ENCODE data around the gene PDS5A. TPM values are rescaled to one million over a fixed set of nuclear protein-coding genes. Genes with fewer than 3 reads are reported as not detected.
A peak's percentile ranks its signal among the peaks of the same experiment; 100 is the strongest.
"Not testable (repeated sequence)": the region's sequence is repeated elsewhere in the genome, so short reads cannot be mapped to it uniquely, and the experiment has no call there.

Gene PDS5A, protein sequence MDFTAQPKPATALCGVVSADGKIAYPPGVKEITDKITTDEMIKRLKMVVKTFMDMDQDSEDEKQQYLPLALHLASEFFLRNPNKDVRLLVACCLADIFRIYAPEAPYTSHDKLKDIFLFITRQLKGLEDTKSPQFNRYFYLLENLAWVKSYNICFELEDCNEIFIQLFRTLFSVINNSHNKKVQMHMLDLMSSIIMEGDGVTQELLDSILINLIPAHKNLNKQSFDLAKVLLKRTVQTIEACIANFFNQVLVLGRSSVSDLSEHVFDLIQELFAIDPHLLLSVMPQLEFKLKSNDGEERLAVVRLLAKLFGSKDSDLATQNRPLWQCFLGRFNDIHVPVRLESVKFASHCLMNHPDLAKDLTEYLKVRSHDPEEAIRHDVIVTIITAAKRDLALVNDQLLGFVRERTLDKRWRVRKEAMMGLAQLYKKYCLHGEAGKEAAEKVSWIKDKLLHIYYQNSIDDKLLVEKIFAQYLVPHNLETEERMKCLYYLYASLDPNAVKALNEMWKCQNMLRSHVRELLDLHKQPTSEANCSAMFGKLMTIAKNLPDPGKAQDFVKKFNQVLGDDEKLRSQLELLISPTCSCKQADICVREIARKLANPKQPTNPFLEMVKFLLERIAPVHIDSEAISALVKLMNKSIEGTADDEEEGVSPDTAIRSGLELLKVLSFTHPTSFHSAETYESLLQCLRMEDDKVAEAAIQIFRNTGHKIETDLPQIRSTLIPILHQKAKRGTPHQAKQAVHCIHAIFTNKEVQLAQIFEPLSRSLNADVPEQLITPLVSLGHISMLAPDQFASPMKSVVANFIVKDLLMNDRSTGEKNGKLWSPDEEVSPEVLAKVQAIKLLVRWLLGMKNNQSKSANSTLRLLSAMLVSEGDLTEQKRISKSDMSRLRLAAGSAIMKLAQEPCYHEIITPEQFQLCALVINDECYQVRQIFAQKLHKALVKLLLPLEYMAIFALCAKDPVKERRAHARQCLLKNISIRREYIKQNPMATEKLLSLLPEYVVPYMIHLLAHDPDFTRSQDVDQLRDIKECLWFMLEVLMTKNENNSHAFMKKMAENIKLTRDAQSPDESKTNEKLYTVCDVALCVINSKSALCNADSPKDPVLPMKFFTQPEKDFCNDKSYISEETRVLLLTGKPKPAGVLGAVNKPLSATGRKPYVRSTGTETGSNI (N-terminal part only)
- total RNA-seq: 10 to 100 TPM; 96.9 to 97.6 TPM
- polyA plus RNA-seq: 10 to 100 TPM; 27.4 to 56.6 TPM

GRCh38 chr4:39977489-39978377, at the start of gene PDS5A:
PDS5A (minus strand) TSS chr4:39977911; CDS start chr4:39976577, 1,334 bp downstream.
- Histone ChIP-seq H3K27me3 (ENCODE audit: insufficient read depth, low read length) (no peaks in the 10 kb centered on the region), H3K4me1 (ENCODE audit: insufficient read depth, low read length) (peaks cover 39% of the 10 kb centered on the region), H3K36me3 (ENCODE audit: insufficient read depth, low read length) (peaks cover 8% of the 10 kb centered on the region), H3K9me3 (ENCODE audit: control insufficient read depth in 1 of 2, low read length in 2 of 2) (no peaks in the 10 kb centered on the region), H3K4me3 (ENCODE audit: low read length in 2 of 2) (peak within 1 kb of the TSS; percentile 22 to 66), H3K27ac (ENCODE audit: low read depth, low read length) (peak within 1 kb of the TSS; percentile 92)
- ChIA-PET CTCF (ENCODE audit: partially characterized antibody) (interaction anchor here (0.6 to 3.4 kb wide), 36 partner anchors 10 to 1218 kb away, joined by 3 to 20 read pairs (median 3); partner anchors contain the start of genes SMIM14 and UBE2K), POLR2A (ENCODE audit: partially characterized antibody) (interaction anchor here (0.6 to 3.8 kb wide), 9 partner anchors 44 to 519 kb away, joined by 3 to 19 read pairs (median 3); partner anchors contain the start of genes LIAS, N4BP2, RPL9 and SMIM14)
- peak; percentile 86 to 95 (median 91) for DNase-seq
- peaks cover 0 to 3% (median 0%) of the 10 kb centered on the region in 8 donors for H3K9me3 Mint-ChIP-seq
- H3K36me3 Mint-ChIP-seq: peaks cover 23 to 28% of the 10 kb centered on the region in 2 donors
- H3K4me1 Mint-ChIP-seq: peaks cover 23 to 40% (median 31%) of the 10 kb centered on the region in 4 donors
- peak within 1 kb of the TSS; percentile 95 to 97 (median 96) for H3K27ac Mint-ChIP-seq
- H3K27me3 Mint-ChIP-seq: no peaks in the 10 kb centered on the region
- H3K4me3 Mint-ChIP-seq: peak within 1 kb of the TSS; percentile 87 to 92 (median 90)
- intact Hi-C loops (cut with micrococcal nuclease): loop anchor here (1.0 to 10.0 kb wide), 13 partner anchors 45 to 1173 kb away; partner anchors contain the start of genes LIAS, N4BP2, RPL9 and SMIM14

GRCh38 chr4:40024049-40024448, 46.3 kb upstream of the PDS5A start:
- H3K27ac ChIP-seq (ENCODE audit: low read depth, low read length); H3K9me3 ChIP-seq (ENCODE audit: control insufficient read depth in 1 of 2, low read length in 2 of 2); H3K36me3 ChIP-seq (ENCODE audit: insufficient read depth, low read length); H3K27ac Mint-ChIP-seq; H3K4me3 Mint-ChIP-seq; CTCF ChIA-PET (ENCODE audit: partially characterized antibody); DNase-seq; POLR2A ChIA-PET (ENCODE audit: partially characterized antibody); intact Hi-C loops (cut with micrococcal nuclease); H3K4me1 Mint-ChIP-seq; H3K4me3 ChIP-seq (ENCODE audit: low read length in 2 of 2); H3K27me3 Mint-ChIP-seq; H3K27me3 ChIP-seq (ENCODE audit: insufficient read depth, low read length); H3K36me3 Mint-ChIP-seq; H3K4me1 ChIP-seq (ENCODE audit: insufficient read depth, low read length); H3K9me3 Mint-ChIP-seq: not testable (repeated sequence)

DNA sequence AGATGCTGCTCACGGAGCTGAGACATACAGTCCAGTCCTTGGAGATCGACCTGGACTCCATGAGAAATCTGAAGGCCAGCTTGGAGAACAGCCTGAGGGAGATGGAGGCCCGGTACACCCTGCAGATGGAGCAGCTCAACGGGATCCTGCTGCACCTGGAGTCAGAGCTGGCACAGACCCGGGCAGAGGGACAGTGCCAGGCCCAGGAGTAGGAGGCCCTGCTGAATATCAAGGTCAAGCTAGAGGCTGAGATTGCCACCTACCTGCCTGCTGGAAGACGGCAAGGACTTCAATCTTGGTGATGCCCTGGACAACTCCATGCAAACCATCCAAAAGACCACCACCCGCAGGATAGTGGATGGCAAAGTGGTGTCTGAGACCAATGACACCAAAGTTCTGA, 43.4 kb upstream of the PDS5A start:
- H3K4me3 ChIP-seq (ENCODE audit: low read length in 2 of 2); H3K27ac ChIP-seq (ENCODE audit: low read depth, low read length); H3K9me3 Mint-ChIP-seq; H3K9me3 ChIP-seq (ENCODE audit: control insufficient read depth in 1 of 2, low read length in 2 of 2); H3K36me3 Mint-ChIP-seq; DNase-seq; H3K4me1 Mint-ChIP-seq; H3K27ac Mint-ChIP-seq; H3K4me3 Mint-ChIP-seq; CTCF ChIA-PET (ENCODE audit: partially characterized antibody); POLR2A ChIA-PET (ENCODE audit: partially characterized antibody); H3K36me3 ChIP-seq (ENCODE audit: insufficient read depth, low read length); H3K4me1 ChIP-seq (ENCODE audit: insufficient read depth, low read length); intact Hi-C loops (cut with micrococcal nuclease); H3K27me3 ChIP-seq (ENCODE audit: insufficient read depth, low read length); H3K27me3 Mint-ChIP-seq: not testable (repeated sequence)

DNA sequence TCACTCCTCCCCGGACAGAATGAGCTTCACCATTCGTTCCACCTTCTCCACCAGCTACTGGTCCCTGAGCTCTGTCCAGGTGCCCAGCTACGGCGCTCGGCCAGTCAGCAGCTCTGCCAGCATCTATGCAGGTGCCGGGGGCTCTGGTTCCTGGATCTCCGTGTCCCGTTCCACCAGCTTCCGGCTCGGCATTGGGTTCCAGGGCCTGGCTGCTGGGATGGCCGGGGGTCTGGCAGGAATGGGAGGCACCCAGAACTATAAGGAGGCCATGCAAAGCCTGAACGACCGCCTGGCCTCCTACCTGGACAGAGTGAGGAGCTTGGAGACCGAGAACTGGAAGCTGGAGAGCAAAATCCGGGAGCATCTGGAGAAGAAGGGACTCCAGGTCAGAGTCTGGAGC, 42.5 kb upstream of the PDS5A start:
- Mint-ChIP-seq H3K27me3 (no peaks in the 10 kb centered on the region), H3K27ac (no peak overlapping the region), H3K9me3 (no peaks in the 10 kb centered on the region), H3K4me3 (no peak overlapping the region), H3K4me1 (no peaks in the 10 kb centered on the region), H3K36me3 (no peaks in the 10 kb centered on the region)
- Histone ChIP-seq H3K9me3 (ENCODE audit: control insufficient read depth in 1 of 2, low read length in 2 of 2) (no peaks in the 10 kb centered on the region), H3K27me3 (ENCODE audit: insufficient read depth, low read length) (no peaks in the 10 kb centered on the region), H3K27ac (ENCODE audit: low read depth, low read length) (no peak overlapping the region), H3K36me3 (ENCODE audit: insufficient read depth, low read length) (no peaks in the 10 kb centered on the region), H3K4me1 (ENCODE audit: insufficient read depth, low read length) (no peaks in the 10 kb centered on the region), H3K4me3 (ENCODE audit: low read length in 2 of 2) (no peak overlapping the region)
- intact Hi-C loops (cut with micrococcal nuclease): no loop called here
- CTCF ChIA-PET (ENCODE audit: partially characterized antibody): no interaction called here
- POLR2A ChIA-PET (ENCODE audit: partially characterized antibody): no interaction called here
- no peak for DNase-seq

DNA sequence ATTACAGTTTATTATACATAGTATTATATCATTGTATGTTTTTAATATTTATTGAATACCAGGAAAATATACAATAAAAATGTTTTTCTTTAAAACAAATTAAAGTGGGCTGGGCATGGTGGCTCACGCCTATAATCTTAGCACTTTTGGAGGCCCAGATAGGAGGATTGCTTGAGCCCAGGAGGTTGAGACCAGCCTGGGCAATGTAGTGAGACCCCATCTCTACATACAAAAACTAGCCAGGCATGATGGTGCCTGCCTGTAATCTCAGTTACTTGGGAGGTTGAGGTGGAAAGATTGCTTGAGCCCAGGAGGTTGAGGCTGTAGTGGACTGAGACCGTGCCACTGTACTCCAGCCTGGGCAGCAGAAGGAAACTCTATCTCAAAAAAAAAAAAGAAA, 38.3 kb upstream of the PDS5A start:
- Histone ChIP-seq H3K9me3 (ENCODE audit: control insufficient read depth in 1 of 2, low read length in 2 of 2) (no peaks in the 10 kb centered on the region), H3K27me3 (ENCODE audit: insufficient read depth, low read length) (no peaks in the 10 kb centered on the region), H3K27ac (ENCODE audit: low read depth, low read length) (no peak overlapping the region), H3K36me3 (ENCODE audit: insufficient read depth, low read length) (no peaks in the 10 kb centered on the region), H3K4me1 (ENCODE audit: insufficient read depth, low read length) (no peaks in the 10 kb centered on the region), H3K4me3 (ENCODE audit: low read length in 2 of 2) (no peak overlapping the region)
- intact Hi-C loops (cut with micrococcal nuclease): no loop called here
- CTCF ChIA-PET (ENCODE audit: partially characterized antibody): interaction anchor here (1.4 kb wide), 1 partner anchor 38 kb away, joined by 3 read pairs; no protein-coding TSS in a partner anchor
- Mint-ChIP-seq H3K4me3 (no peak overlapping the region), H3K9me3 (no peaks in the 10 kb centered on the region), H3K36me3 (no peaks in the 10 kb centered on the region), H3K27me3 (no peaks in the 10 kb centered on the region), H3K27ac (no peak overlapping the region), H3K4me1 (no peaks in the 10 kb centered on the region)
- no peak for DNase-seq
- POLR2A ChIA-PET (ENCODE audit: partially characterized antibody): no interaction called here

- Histone ChIP-seq H3K9me3 (ENCODE audit: control insufficient read depth in 1 of 2, low read length in 2 of 2) (no peaks in the 10 kb centered on the region), H3K4me3 (ENCODE audit: low read length in 2 of 2) (no peak overlapping the region), H3K27me3 (ENCODE audit: insufficient read depth, low read length) (no peaks in the 10 kb centered on the region), H3K4me1 (ENCODE audit: insufficient read depth, low read length) (no peaks in the 10 kb centered on the region), H3K27ac (ENCODE audit: low read depth, low read length) (no peak overlapping the region), H3K36me3 (ENCODE audit: insufficient read depth, low read length) (no peaks in the 10 kb centered on the region)
- Mint-ChIP-seq H3K36me3 (no peaks in the 10 kb centered on the region), H3K27ac (no peak overlapping the region), H3K9me3 (no peaks in the 10 kb centered on the region), H3K4me3 (no peak overlapping the region), H3K27me3 (no peaks in the 10 kb centered on the region), H3K4me1 (peaks cover 0 to 1% (median 0%) of the 10 kb centered on the region in 4 donors)
- DNase-seq: no peak
- POLR2A ChIA-PET (ENCODE audit: partially characterized antibody): no interaction called here
- intact Hi-C loops (cut with micrococcal nuclease): no loop called here
- CTCF ChIA-PET (ENCODE audit: partially characterized antibody): no interaction called here
These were observed 26.3 kb upstream of the PDS5A start for GRCh38 chr4:40003986-40004385.
